HG03064 (cell line): ENCODE measurements around the gene ID1.

Experiments
- ATAC-seq: cut with Tn5 transposase; IDR thresholded peaks from one replicate; pipeline ENCODE4 v1.9.1; 2021; ENCODE audit warnings: low read depth; ENCODE audit not compliant: unreplicated experiment

The ID1 gene, protein sequence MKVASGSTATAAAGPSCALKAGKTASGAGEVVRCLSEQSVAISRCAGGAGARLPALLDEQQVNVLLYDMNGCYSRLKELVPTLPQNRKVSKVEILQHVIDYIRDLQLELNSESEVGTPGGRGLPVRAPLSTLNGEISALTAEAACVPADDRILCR

DNA sequence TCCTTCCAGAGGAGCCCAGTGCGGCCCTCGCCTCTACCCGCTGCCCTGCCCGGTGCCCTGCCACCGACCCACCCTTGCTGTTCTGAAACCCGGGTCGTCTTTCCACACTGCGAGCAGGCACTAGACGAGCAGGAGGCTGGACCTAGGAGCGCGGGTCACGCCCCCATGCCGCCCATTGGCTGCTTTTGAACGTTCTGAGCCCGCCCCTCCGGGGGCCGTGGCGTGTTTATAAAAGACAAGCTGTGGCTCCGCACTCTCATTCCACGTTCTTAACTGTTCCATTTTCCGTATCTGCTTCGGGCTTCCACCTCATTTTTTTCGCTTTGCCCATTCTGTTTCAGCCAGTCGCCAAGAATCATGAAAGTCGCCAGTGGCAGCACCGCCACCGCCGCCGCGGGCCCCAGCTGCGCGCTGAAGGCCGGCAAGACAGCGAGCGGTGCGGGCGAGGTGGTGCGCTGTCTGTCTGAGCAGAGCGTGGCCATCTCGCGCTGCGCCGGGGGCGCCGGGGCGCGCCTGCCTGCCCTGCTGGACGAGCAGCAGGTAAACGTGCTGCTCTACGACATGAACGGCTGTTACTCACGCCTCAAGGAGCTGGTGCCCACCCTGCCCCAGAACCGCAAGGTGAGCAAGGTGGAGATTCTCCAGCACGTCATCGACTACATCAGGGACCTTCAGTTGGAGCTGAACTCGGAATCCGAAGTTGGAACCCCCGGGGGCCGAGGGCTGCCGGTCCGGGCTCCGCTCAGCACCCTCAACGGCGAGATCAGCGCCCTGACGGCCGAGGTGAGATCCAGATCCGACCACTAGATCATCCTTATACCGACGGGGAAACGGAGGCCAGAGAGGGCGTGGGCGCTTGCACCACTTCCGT is at the start of gene ID1:
TSS of gene ID1 (plus strand) at position 259 of the 871 bp plus-strand sequence. CDS start at position 358, 99 bp downstream.
- peak; percentile 75 for ATAC-seq

DNA sequence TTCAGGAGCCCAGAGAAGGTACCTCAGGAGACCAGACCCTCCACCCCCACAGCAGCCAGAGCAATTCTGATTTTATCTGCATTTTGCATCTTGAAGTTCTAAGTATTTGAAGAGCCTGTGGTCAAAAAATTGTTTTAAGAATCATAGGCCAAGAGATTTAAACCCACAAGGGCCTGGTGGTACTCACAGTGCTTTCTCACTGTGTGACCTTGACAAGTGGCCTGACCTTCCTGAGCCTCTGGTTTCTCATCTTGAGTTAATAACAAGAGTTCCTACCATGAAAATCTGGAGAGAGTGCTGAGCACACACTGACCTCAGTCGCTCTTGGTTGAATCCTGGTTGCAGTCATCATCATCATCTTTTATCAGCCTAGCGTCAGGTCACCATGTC is 45.4 kb upstream of the ID1 start:
- no peak for ATAC-seq

DNA sequence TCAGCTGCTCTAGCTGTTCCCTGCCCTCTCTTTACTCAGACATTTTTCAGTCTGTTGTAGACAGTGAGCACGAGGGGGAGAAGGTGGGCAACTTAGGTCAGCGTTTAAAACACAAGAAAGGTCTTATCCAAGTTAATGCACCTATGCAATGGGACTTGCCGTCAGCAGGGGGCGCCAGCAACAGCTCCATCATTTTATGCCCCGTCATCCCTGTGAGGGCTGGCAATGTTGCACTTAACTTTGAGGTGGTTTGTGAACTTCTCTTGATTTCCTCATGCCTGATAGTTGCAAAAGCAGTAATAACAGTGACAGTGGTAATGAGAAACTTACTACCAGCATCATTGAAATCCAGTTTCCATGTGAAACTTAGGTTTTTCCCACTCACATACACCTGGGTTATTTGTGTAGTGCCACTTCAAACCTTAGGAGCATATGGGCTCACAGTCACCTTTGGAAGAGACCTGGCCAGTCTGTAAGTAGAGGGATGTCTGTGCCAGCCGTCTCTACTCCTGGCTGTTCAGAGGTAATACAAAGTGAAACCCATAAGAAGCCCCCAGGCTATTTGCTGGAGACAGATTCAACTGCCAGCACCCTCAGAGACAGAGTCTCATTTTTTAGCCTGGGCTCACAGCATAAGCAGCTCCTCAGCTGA is 44.9 kb upstream of the ID1 start:
- ATAC-seq = no peak

DNA sequence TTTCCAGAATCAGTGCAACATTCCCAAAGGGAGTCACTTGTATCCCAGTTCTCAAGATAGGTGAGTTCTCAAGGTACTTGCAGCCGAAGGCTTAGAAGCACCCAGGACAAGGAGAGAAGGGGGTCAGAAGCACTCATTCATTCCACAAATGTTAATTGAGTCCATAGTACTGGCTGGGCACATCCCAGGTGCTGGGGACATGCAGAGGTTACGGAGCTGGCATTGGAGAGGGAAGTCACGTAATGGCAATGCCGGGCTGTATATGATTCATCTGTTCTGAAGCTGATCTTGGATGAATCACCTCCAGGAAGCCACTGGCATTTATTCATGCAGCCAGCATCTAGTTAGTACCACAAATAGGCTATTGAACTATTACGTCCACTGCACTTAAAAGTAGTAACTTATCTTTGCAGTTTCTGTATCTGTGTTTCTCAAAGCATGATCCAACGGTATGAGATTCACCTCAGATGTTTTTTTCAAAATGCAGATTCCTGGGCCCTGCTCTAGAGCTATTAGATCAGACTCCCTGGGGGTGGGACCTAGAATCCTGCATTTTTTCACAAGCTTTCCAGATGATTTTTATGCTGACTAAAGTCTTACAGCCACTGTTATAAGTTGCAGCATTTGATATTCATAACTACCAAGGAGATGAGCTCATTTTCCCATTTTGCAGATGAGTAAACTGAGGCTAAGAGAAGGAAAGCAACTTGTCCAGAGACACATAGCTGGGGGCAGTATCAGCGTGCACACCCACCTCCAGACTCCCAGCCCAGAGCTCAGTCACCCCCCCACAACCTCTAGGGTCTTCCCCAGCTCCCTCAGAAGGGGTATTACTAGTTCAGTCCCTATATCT is 44.1 kb upstream of the ID1 start:
- no peak for ATAC-seq

DNA sequence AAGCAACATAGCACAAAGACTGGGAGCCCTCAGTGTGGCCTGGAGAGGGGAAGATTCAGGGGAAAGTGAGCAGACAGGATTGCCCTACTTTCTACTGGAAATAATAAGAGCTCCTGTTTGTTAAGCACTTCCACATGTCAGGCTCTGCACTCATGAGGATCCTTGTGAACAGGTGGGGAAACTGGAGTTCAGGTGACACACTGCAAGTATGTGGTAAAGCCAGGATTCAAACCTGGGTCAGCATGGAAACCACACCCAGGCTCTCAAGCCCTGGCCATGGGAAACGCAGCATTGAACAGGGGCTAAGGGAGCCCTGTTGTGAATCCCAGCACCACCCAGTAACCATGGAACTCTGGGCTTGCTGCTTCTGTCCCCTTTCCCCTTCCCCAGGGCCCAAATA is 42.8 kb upstream of the ID1 start:
- no peak for ATAC-seq

DNA sequence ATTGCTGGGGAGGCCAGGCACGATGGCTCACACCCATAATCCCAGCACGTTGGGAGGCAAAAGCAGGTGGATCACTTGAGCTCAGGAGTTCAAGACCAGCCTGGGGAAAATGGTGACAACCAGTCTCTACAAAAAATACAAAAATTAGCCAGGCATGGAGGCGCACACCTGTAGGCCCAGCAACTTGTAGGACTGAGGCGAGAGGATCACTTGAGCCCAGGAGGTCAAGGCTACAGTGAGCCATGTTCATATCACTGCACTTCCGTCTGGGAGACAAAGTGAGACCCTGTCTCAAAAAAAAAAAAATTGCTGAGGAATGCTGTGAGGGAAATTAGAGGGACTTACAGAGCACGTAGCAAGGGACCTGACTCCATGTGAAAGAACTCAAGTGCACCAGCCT is 40.8 kb upstream of the ID1 start:
- no peak for ATAC-seq

DNA sequence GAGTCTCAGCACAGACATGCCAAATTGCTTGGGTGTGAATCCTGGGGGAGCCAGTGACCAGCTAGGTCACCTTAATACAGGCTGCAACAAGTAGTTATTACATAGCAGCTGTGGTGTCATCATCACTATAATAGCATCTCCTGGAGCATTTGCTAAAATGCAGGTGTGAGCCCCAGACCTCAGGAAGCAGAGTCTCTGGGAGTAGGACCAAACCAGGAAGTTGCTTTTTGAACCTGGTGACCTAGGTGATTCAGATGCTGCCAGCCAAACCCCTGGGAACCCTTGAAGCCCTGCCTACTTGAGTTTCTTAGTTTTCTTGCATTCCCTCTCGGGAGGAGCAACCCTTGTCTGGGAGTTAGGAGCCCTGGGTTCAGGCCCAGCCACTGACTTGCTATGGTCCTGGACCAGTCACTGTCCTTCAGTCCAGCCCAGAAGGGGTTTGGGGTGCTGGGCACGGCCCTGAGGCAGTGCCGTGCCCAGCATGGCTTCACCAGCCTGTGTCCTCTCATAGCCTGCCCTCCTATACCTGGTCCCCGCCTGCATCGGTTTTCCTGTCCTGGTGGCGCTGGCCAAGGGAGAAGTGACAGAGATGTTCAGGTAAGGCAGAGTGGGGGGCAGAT is 39.3 kb upstream of the ID1 start:
- ATAC-seq = no peak

DNA sequence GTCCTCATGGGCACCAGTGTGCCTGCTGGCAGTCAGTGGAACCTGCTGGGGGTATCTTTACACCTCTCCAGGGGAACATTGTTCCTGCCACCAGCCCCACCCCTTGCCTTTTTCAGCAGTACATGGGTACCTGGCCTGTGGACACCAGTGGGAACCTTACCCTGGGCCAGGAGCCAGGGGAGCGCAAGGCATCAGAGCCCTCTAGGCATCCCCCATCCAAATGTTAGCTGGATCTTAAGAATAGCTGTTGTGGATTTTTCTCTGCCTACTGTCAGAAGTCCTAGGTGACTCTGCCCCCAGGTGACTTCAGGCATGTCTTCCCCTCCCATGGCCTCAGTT is 38.8 kb upstream of the ID1 start:
- ATAC-seq = no peak

DNA sequence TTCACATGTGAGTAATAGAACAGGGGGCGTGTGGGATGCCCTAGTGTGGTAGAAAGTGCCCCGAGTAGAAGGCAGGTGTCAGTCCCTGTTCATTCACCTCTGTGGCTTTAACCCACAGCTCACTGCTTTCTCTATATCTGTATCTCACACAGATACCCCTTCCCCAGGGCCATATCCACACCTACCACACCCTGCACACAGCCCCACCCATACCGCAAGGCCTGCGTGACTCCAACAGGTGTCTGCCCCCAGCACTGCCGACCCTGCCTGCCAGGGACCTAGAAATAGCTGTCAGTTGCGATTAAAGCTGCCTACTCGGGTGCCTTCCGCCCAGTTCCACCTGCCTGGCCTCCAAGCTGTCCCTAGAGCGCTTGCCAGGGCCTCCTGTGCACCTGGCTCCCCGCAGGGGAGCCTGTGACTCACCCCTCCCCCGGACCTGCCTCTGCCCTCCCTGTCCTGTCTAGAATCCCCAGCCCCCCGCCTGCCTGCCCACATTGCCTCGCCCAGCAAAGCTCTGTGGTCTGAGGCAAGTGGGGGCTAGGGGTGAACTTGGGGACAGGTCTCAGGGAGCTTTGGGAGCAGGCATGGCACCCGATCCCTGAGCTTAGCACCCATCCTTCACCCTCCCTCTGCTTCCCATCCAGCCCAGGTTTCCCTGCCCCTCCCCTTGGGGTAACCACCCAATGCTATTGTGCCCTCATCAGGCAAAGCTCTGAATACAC is 38.3 kb upstream of the ID1 start:
- no peak for ATAC-seq

DNA sequence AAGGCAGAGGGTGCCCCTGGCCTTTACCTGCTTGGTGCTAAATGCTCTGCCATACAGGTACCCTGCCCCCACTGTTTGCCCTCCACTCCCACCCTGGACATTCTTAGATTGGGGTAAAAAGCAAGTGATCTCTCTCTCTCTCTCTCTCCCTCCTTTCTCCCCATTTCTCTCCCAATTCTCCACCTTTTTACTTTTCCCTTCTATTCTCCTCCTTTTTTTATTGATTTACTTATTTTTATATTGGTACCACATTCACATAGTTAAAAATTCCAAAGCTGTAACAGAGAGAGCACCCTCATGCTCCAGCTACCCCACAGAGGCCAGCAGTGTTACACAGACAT is 37.7 kb upstream of the ID1 start:
- ATAC-seq = no peak

DNA sequence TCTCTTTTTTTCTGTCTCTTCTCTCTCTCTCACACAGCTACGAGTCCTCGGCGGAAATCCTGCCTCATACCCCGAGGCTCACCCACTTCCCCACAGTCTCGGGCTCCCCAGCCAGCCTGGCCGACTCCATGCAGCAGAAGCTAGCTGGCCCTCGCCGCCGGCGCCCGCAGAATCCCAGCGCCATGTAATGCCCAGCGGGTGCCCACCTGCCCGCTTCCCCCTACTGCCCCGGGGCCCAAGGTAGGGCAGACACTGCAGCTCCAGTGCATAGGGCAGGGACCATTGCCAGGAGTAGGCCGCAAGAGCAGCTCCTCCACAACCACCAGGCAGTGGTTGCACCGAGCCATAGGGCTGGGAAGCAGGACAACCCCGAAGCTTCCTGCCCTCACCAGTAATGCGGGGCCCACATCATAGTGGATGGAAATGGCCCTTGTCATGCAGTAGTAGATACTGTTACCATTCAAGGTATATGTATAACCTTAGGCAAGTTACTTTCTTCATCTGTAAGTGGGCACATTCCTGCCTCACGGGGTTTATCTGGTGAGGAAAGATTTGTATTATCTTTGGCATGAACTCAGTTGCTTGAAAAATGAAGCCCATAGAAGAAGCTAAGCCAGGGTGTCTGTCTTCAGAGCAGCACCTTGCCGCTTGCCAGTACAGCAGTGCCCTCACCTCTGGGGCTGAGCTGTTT is 36.9 kb upstream of the ID1 start:
- ATAC-seq = no peak

DNA sequence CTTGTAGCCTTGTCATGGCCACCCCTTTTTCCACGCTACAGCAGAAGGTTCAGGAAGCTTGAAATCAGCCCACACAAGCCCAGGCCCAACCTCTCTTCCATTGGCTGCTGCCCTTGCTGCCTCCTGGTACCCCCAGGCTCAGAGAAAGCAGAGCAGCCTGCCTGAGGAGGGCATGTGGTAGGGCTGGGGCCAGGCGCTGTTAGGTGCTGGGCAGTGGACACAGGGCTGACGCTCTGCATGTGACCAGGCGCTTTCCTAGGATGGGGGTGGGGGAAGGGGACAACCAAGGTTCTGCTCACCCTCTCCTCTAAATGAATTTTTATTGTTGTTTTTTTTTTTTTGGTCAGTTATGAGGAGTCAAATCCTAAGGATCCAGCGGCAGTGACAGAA is 36.3 kb upstream of the ID1 start:
- ATAC-seq = no peak

DNA sequence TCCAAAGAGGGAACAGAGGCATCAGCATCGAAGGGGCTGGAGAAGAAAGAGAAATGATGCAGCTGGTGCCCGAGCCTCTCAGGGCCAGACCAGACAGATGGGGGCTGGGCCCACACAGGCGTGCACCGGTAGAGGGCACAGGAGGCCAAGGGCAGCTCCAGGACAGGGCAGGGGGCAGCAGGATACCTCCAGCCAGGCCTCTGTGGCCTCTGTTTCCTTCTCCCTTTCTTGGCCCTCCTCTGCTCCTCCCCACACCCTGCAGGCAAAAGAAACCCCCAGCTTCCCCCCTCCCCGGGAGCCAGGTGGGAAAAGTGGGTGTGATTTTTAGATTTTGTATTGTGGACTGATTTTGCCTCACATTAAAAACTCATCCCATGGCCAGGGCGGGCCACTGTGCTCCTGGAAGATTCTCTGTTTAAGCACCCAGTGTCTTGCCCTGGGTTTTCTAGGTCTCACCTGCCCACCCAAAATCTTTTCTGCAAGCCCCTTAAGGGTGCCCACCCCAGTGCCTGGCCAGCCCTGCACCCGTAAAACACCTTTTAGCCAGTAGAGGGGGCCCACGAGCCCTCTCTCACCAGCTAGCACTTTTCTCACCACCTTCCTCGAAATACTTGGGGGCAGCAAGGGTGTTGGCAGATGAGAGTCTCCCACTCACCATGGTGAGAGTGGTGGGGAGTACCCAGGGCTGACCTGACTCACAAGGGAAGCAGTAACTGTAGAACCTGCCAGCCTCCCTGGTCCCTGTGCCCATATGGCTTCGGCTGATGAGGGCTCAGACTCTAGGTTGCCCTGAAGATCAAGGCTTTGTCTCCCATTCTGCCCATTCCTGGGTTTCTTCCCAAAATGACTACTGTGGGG is 35.7 kb upstream of the ID1 start:
- ATAC-seq = no peak

DNA sequence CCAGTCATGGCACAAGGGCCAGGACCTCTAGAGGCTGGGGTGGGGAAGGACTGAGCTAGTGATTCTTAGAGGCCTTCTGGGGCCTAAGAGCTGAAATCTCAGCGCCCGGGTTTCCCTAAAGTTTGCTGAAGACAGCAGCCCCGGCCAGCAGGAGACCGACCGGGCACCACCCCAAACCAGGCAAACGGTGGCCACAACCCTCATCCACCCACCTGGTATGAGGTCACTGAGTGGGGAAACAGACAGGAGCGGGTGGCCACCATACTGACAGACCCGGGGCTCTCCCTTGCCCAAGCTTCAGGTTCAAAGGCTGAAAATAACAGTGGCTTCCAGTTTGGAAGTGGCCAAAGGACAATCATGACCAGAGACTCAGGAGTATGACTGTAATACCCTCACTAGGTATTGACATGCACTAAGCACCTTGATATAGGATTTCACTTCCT is 35.0 kb upstream of the ID1 start:
- ATAC-seq = no peak

DNA sequence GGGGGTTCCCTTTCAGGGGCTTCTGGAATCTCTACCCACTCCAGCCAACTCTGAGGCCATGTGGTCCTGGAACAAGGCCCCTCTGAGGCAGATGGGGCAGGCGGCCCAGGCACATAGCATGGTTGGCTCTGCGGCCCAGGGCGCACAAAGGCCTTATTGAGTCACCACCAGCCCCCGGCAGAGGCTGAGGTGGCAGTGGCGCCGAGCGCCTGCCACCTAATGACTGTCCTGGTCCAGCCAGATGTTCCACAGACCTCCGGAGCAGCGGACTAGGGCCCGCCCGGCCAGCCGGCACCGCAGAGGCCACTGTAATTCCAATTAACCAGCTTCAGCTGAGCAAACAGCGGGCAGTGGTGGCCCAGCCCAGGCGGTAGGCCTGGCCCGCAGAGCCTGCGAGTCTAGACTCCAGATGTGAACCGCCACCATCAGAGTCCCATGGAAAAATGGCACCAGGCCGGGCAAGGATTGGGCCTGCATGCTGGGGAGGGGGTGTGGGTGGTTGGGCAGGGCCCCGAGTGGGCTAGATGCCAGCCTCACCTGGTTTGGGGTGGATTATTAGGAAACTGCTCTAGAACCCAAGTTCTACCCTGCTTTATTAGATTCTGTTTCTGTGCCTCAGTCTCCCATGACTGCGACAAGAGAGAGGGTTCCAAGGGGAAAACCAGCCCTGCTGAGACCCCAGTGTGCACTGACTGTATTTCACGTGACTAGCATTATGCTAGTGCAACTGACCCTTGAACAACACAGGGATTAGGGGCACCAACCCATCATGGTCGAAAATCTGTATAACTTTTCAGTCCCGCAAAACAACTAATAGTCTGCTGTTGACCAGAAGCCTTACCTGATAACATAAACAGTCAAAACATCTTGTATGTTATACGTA is 34.1 kb upstream of the ID1 start:
- no peak for ATAC-seq

DNA sequence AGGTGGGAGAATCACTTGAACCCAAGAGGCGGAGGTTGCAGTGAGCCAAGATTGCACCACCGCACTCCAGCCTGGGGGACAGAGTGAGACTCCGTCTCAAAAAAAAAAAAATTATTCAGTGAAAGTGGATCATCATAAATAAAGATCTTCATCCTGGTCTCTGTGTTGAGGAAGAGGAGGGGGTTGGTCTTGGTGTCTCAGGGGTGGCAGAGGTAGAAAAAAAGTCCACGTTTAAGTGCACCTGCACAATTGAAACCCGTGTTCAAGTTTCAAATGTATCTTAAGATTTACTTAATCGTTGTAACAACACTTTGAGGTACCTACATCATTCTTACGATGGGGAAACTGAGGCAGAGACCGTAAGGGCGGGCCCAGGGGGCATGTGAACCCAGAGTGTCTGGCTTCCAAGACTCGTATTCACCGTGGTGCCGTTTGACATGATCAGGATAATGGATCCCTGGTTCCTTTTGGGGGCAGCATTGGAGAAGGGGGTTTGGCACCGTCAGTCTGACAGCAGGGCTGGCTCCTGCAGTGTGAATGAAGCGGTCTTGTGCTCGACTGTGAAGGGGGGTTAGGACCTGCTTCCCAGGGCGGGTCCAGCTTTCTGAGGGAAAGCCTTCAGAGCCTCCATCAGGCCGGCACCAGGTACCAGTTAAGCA is 32.9 kb upstream of the ID1 start:
- ATAC-seq = no peak
